Left colon (tissue), 2 donors: ENCODE results near the gene LRBA. TPM values are rescaled to one million over a fixed set of nuclear protein-coding genes. Genes with fewer than 3 reads are reported as not detected.

Experiments used
- ATAC-seq: fragments of 200-7000 bp; cut with Tn5 transposase; one replicate; pipeline ENCODE4 v1.9.1; 2020; ENCODE audit warnings: mild to moderate bottlenecking, moderate library complexity
- DNase-seq, 2 donors: peaks; one replicate each; pipeline ENCODE4 v3.0.0-alpha.2; 2020
- intact Hi-C, 2 donors: fragments of 100-400 bp; cut with DNase I in 1 of 2; cut with micrococcal nuclease in 1 of 2; formaldehyde crosslinking; loops; one replicate each; pipeline versions ENCODE4 v1.11.2 to v1.14.0; 2022; cut with DNase I, micrococcal nuclease
- total RNA-seq, 2 donors: library from RNA; stranded (reverse); fragmentation: NEBNext Ultra II Directional; extraction: Animal tissue kit (Norgen Biotek cat#: 25700); gene quantifications; one replicate each; pipeline ENCODE4 v1.2.1, GENCODE V29; 2021
- donor health status: DM: no; HTN: no; CAD: no.
- donor health status: DM: yes; HTN: yes; CAD: no.

Gene LRBA
- total RNA-seq, 2 donors from 2014 or later, result 65.7 to 80.0 TPM

DNA sequence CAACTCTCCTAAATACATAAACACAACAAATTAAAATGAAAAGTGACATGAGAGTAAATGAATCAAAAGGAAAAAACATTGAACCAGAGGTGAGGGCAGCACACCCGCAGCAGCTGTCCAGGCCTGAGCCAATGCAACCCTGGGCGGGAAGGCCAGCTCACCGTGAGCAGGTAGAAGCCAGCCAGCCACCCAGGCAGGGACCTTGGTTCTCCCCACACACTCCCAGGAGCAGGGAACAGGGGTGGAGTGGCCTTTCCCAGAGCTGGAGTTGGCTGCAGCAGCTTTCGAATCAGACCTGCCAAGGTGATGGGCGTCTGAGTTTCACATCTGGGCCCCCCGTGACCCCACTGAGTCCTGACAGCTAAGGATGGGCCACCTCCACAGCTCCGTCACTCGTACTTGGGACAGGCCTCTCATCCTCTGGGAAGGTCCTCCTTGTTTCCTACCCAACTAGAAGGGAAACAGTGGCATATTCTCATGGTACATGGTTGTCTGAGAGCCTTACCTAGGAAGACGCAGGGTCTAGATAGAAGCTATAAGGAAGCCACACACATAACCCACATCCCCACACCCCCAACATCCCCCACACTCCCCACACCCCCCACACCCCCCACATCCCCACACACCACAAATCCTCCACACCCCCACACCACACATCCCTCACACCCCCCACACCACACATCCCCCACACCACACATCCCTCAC is 764.6 kb downstream of the LRBA start:
- intact Hi-C loops, result no loop called here

DNA sequence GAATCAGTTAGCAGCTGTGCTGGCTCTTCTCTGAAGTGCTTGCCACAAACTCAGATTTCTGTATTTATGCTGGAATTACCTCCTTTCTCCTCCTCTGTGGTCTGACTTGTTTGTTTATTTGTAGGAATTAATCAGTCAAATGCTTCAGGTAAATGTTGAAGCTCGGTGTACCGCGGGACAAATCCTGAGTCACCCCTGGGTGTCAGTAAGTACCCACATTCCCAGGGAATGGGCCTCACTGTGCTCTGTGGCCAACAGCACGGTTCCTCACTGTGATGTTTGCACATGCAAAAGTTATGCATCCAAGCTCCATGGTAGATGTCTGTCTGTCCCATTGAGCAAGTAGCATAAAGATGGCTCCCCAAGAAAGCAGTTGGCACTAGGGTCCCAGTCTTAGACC is 766.9 kb downstream of the LRBA start:
- intact Hi-C loops, result loop anchor here in 1 of 2 donors (10.0 kb wide), 1 partner anchor 233 kb away; no protein-coding TSS in a partner anchor
- DNase-seq (no peak), ATAC-seq (no peak)

More for the DNA sequence above, 764.6 kb downstream of the LRBA start:
- no peak for DNase-seq
- no peak for ATAC-seq

DNA sequence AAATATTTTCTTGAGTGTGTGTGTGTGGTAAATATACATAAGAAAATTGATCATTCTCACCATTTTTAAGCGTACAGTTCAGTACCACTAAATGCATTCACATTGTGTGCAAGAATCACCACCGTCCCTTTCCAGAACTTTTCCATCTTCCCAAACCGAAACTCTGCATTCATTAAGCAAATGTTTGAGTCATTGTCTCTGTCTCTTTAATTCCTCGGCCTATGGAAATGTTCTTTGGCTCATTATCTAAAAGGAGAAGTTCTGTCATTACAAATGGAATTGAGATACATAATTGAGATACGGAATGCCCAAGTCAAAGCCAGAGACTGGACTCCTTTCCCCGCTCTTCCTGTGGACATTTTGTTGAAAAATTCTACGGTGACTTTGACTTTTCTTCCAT is 767.9 kb downstream of the LRBA start:
- ATAC-seq, result no peak
- intact Hi-C loops, result loop anchor here in 1 of 2 donors (10.0 kb wide), 1 partner anchor 232 kb away; no protein-coding TSS in a partner anchor
- DNase-seq, result no peak

DNA sequence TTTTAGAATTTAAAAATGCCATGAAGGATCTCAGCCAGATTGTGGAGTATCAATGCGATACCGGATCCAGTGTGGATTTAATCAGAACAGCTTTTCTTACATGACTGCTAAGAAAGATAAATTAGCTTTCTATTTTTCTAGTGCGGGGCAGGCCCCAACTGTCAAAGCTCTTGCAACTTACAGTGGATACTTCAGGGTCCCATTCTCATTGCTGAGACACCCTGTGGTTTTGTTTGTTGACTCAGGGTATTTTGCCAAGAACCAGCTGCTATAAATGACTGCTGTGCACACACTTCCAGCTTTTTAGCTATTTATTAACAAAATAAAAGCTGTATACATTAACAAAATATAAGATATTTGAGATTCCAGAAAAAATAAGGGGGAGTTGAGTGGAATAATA is 770.5 kb downstream of the LRBA start:
- intact Hi-C loops, result loop anchor here in 1 of 2 donors (10.0 kb wide), 1 partner anchor 230 kb away; no protein-coding TSS in a partner anchor
- DNase-seq, result no peak
- ATAC-seq, result peak; percentile 66

DNA sequence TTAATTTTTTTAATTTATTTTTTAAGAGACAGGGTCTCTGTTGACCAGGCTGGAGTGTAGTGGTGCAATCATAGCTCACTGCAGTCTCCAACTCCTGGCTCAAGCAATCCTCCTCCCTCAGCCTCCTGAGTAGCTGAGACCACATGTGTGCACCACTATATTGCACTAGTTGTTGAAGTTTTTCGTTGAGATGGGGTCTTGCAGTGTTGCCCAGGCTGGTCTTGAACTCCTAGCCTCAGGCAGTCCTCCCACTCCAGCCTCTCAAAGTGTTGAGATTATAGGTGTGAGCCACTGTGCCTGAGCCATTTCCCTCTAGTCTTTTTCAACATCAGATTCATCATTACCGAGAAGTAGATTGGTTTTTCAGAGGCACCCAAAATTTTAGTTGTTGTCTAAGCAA is 771.2 kb downstream of the LRBA start:
- DNase-seq, result no peak
- intact Hi-C loops, result loop anchor here in 1 of 2 donors (10.0 kb wide), 1 partner anchor 229 kb away; no protein-coding TSS in a partner anchor
- no peak for ATAC-seq

DNA sequence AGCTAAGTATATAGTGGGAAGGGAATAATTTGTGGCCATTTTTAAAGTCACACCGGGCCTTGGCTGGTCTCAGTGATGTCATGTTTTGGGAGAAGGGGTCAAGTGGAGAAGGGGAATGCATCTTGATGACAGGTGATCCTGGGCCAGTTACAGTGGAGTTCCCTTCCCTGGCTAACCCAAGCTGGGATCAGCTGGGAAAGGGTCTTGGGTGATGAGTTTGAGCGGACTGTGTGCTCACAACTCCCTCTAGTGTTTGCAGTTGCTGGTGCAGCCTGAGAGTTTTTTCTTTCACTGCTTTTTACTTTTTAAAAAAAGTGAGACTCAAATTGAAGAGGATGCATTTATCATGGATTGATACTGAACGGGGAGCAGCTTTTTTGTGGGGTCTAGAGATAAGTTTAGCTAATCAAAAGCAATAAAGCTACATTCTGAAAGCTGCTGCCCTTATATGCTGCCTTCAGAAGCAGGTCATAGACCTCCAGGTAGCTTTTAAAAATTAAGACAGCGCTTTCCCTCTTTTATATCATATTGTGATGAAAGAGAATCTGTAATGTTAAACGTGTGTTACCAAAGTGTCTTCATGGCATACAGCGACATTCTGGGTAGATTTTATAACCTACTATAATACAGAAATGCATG is 772.1 kb downstream of the LRBA start:
- ATAC-seq (peak; percentile 68), DNase-seq (peak in 1 of 2 donors; percentile 41)
- intact Hi-C loops, result loop anchor here in 1 of 2 donors (10.0 kb wide), 1 partner anchor 228 kb away; no protein-coding TSS in a partner anchor

DNA sequence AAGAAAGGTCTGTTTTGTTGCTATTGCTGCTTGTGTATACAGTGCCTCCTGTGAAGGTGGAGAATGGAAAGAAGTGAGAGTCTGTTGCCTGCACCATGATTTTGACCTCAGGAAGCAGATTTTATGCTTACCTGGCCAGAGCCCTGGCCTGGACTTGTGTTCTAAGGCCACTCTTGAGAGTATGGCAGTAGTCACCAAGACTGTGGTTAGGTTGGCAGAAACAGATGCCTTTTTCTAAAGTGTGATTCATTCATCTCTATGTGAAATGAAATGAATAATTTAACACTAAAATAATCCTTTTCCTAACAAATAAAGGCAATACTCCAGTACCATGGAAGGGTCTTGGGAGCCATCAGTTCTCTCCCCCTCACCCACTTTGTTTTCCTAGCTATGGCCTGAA is 775.1 kb downstream of the LRBA start:
- no peak for ATAC-seq
- intact Hi-C loops, result loop anchor here in 1 of 2 donors (10.0 kb wide), 1 partner anchor 225 kb away; no protein-coding TSS in a partner anchor
- DNase-seq, result no peak

DNA sequence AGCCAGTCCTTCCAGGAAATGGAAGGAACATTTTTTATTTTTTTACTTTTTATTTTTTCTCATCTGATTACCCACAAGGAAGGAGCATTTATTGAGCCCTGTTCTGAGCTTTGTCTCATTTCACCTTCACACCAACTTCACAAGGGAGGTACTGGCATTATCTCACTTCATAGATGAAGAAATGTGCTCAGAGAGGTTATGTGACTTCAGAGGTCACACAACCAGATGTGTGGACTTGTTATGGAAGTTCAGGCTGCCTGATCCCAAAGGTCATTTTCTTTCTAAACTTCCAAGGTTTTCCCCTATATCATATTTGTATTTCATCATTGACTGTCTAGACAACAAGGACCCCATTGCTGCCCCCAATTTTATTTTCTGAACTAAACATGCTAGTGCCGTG is 776.5 kb downstream of the LRBA start:
- DNase-seq (no peak), ATAC-seq (no peak)
- intact Hi-C loops, result no loop called here

DNA sequence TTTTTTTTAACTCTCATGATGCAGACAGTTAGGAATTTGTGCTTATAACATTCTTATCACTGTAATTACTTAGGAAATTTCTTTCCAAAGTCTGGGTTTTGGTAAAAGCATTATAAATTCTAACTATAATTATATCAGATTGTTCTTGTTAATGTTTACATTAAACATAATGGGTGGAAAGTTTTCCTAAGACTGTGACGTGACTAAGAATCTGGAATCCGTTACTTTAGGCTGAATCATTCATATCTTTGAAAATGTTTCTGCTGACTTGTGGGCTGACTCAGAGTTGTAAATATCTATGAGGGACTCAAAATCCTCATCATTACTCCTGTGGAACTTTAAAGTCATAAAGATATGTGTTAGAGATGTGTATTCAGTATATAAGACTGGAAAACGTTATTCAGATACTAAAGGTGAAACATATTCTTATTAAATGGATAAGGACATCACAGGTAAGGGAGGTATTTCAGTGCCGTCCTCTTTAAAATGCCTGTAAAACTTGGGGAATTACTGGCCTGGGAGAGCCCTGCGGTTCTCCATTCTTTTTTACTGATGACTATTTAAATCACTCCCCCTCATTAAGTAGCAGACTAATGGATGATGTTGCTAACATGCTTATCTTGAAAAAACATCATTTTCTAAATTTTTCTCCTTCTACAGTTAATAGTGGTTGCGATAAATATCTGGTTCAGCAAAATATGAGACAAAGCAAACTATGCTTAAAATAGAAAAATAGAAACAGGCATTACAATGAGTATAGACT is 777.8 kb downstream of the LRBA start:
- DNase-seq (no peak), ATAC-seq (no peak)
- intact Hi-C loops, result no loop called here

DNA sequence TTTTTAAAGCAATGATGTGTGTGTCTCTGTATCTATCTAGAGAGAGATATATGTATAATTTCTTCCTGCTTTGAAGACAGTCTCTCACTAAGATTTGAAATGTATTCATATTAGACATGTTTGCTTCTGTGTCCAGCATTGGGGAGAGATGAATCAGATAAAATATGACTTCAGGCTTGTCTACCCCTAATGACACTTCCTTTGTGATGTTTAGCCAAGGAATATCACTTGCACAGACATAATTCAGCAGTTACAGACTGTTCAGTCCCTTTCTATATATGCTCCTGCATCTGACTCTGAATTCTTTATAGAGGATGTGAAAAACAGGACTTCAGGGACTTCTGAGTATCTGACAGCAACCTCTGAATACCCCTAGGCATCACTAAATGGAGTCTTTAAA is 778.5 kb downstream of the LRBA start:
- intact Hi-C loops, result no loop called here
- no peak for DNase-seq

DNA sequence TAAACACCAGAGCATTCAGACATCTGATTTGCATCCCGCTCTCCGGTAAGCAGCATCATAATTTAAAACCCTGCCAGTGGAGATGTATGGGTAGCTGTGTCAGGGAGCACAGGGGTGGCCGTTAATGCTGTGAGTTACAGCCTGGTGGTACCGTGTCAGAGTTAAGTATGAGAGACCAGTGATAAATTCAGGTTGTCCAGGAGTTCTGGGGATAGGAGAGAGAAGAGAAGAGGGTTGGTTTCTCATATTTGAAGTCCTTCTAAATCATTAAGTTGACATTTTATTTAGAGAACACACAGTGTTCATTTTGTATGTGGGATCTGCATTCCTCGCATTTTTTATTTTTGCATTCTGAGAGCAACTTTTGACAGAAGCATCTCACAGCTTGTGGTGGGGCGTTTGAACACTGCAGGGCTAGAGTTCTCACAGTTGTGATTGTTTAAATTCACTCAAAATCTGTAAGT is 779.2 kb downstream of the LRBA start:
- intact Hi-C loops, result no loop called here
- DNase-seq (no peak), ATAC-seq (no peak)

More for the DNA sequence above, 778.5 kb downstream of the LRBA start:
- ATAC-seq, result no peak

DNA sequence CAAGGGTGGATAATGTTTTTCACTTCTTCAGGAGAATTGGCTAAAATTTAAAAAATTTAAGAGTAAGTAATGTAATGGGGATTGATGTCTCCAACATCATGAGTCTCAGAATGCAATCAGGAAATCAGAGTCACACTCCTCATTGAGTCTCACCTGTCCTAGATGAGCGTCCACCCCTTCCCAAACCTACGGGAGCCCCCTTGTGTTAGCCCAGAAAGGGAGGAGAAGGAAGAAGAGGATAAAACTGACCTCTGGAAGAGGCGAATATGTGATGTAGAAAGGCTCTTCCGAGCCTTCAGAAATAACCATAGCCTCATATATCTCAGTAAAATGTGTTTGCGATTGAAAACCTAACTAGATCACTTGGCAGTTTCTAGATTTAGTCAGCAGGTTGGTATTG is 779.8 kb downstream of the LRBA start:
- no peak for DNase-seq
- intact Hi-C loops, result no loop called here
- ATAC-seq, result no peak

DNA sequence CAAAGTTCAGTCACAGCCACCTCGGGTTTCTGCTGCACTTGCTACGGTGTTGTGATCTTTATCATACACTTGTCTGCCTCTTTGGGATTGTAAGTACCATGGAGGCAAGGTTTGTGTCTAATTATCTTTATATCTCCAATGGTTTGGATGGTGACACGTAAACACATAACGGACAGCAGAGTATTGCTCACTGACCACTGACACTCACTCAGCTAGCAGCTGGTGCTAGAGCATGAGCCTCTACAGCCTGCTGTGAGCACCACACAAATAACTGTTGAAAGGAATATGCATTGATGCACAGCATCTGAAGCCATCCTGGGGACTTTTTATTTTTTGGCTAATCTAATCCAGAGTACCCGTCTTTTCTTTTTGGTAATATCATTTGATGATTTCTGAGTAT is 780.8 kb downstream of the LRBA start:
- DNase-seq (no peak), ATAC-seq (no peak)
- intact Hi-C loops, result no loop called here

DNA sequence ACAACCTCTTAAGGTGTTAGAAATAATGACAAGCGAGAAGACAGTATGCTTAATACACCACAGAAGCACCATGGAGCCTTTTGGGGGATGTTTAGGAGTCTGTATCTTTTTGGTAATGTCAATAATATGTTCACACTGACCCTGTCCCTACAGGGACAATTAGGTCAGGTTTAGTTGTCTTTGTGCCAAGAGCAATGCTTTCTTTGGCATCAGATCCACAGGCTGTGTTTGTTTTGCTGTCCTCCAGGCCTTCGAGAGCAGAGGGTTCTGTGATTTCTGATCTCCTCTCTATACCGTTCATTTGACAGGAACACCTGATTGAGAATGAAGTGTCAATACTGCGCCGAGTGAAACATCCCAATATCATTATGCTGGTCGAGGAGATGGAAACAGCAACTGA is 783.1 kb downstream of the LRBA start:
- no peak for ATAC-seq
- no peak for DNase-seq
- intact Hi-C loops, result no loop called here

DNA sequence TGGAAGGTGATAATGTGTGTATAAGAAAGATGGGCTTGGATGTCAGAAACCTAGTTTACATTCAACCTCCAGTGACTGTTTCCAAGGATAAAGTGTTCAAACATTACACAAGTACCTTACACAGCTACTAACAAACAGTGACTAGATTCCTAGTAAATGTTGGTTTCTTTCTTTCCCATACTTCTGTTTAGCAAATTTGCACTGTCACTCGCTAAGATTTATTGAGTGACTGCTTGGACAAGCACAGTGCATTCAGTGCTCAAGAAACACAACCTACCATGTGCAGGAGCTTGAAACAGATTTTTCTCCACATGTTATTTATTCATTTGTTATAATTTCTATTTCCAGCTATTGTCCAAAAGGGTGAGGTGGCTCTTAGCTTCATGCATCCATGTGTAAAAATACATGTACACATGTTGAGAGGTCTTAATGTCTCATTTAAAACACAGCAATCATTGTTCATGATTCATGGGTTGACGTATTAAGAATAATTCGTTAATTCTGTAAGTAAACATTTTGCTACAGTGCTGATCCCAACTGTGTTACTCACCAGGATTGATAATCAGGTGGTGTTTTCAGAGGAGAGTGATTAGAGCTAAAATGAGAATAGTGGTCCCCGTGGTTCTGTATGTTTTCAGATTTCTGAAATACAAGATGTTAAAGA is 783.8 kb downstream of the LRBA start:
- DNase-seq (no peak), ATAC-seq (no peak)
- intact Hi-C loops, result no loop called here

DNA sequence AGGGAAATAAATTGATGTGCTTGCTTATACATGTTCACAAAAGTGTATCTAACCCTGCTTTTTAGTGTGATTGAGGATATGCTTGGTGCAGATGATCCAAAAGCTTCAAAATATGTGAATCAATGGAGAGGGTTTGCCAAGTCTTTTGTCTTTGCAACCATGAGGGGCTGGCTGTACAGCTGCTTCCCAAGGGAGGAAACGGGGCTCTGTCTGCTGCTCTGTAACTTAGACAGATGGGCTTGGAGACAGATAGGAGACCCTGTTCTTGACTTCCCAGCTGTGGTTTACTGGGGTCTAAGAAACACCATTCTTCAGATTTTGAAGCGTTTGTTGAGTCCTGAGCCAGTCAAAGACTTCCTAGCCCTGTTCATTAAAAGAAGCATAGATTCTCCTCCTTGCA is 784.5 kb downstream of the LRBA start:
- ATAC-seq (no peak), DNase-seq (no peak)
- intact Hi-C loops, result no loop called here

DNA sequence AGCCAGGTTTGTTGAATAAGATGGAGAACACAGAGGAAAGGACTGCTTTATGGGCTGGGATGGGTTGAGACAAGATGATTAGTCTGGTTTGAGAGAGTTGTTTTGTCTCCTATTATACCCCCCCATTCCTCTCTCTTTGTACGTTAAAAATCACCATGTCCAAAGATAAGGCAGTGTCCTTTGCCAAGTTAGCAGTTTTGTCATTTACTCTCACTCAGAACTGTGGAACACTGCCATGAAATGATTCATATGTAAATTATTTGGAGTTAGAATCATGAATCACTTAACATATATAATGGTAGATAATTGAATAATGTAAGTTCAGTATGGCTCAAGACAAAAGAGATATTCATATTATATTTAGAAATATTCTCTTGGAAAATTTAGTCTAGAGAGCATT is 785.6 kb downstream of the LRBA start:
- ATAC-seq (no peak), DNase-seq (no peak)
- intact Hi-C loops, result no loop called here

DNA sequence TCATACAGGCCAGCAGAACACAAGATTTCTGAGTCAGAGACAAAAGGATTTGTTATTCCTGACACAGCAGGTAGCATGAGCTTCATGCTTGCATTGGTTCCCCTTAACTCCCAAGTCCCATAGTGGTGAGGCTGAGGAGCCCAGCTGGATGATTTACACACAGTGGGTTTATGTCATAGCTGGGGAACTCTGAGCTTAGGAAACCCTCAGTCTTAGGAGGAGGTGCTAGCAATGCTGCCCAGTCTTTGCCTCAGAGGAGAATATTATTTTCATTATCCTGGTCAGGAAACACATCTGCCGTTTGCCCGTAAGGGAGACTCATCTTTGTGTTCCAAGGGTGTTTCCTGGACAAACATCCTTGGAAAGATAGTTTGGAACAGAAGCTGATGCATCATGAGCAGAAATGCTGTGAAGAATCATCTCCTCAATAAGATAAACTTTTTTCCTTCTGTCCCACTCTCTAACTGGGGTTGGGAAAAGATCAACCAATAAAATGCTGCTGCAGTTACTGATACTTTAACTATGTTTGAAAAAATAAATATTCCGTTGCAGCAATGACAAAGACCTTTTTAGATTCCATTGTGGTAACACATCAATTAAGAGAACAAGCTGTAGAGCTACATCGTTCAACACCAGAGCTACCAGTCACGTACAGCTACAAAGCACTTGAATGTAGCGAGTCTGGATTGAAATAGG is 790.0 kb downstream of the LRBA start:
- no peak for ATAC-seq
- intact Hi-C loops, result no loop called here

More for the DNA sequence above, 790.0 kb downstream of the LRBA start:
- DNase-seq, result no peak
